Body of pancreas (tissue), 4 donors: Measurements from ENCODE around the gene NOG.

Source experiments
- CTCF ChIP-seq, 7 experiments: fragments of 450-650 bp in 4 of 7; fragments of 200-600 bp in 3 of 7; sonication (generic) in 3 of 7; IDR thresholded peaks; one replicate each; pipeline ENCODE4 v1.5.1; 2016 to 2019; ENCODE audit warnings: antibody characterized with exemption in 7 of 7
- POLR2A ChIP-seq, 3 donors: fragments of 450-650 bp; IDR thresholded peaks; one replicate each; pipeline ENCODE4 v1.6.1; 2016; ENCODE audit warnings: antibody characterized with exemption in 3 of 3, mild to moderate bottlenecking in 2 of 3

DNA sequence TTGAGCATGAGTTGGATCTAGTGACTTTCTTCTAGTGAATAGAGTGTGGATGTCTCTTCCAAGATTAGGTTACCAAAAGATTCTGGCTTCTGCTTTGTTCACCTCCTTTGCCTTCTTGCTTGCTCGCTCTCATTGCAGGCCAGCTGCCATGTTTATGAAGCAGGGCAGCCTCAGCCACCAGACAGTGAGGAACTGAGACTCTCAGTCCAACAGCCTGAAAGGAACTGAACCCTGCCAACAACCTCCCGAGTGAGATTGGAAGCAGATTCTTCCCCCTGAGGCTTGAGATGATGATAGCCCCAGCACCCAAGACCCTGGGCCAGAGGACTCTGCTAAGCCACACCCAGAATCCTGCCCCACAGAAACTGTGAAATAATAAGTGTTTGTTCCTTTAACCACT is 48.4 kb downstream of the NOG start:
- TF ChIP-seq CTCF (IDR thresholded peaks at IDR 0.05) (no peak), POLR2A (IDR thresholded peaks at IDR 0.05) (no peak)
